A549 treated with CpdA at 1 μM for 4 hours (cell line): ENCODE measurements around the gene COX5A. TPM values are rescaled to one million over a fixed set of nuclear protein-coding genes. Genes with fewer than 3 reads are reported as not detected.

ENCODE experiments used
- total RNA-seq: library from RNA; stranded (reverse); fragments of 200-300 nt; extraction: Qiagen RNA extraction; gene quantifications from 5 replicates; pipeline ENCODE4 v1.2.3, GENCODE V29; 2022; ENCODE audit warnings: low read depth

COX5A gene
- total RNA-seq = 459 to 606 TPM (median 556 TPM) in 5 replicates

GRCh38 chr15:74937590-74938371 lies at the start of gene COX5A:
TSS of gene COX5A (minus strand) at chr15:74938073. CDS start at chr15:74938014, 59 bp downstream.

GRCh38 chr15:74956648-74957475 lies 19.0 kb upstream of the COX5A start, which contains the start of gene RPP25:
TSS of gene RPP25 (minus strand) at chr15:74956772. CDS start at chr15:74956583, 189 bp downstream.

GRCh38 chr15:74906450-74907162 lies 31.3 kb downstream of the COX5A start, which contains the start of gene FAM219B:
TSS of gene FAM219B (minus strand) at chr15:74906851. CDS start at chr15:74906800, 51 bp downstream.

GRCh38 chr15:74889883-74890664 lies 47.8 kb downstream of the COX5A start, which contains the start of gene MPI:
TSS of gene MPI (plus strand) at chr15:74890042. CDS start at chr15:74890074, 32 bp downstream.

GRCh38 chr15:74873036-74873755 lies 64.7 kb downstream of the COX5A start, which contains the start of gene SCAMP2:
TSS of gene SCAMP2 (minus strand) at chr15:74873365. CDS start at chr15:74873255, 110 bp downstream.

Other genes starting within 250 kb of the COX5A start
- gene EDC3, start 242.0 kb downstream of the COX5A start, total RNA-seq = 18.5 to 24.0 TPM (median 19.8 TPM) in 5 replicates
- gene CYP1A1, start 212.5 kb downstream of the COX5A start, total RNA-seq = 1.1 to 2.1 TPM (median 2.0 TPM) in 5 replicates
- gene CYP1A2, start 189.2 kb downstream of the COX5A start, total RNA-seq = not detected in 5 replicates
- 57.6 to 72.3 TPM (median 65.0 TPM) in 5 replicates for gene CSK, start 156.0 kb downstream of the COX5A start, total RNA-seq
- gene LMAN1L, start 125.2 kb downstream of the COX5A start, total RNA-seq = not detected in 5 replicates
- not detected in 5 replicates for gene CPLX3, start 111.4 kb downstream of the COX5A start, total RNA-seq
- gene ULK3, start 94.9 kb downstream of the COX5A start, total RNA-seq = 30.7 to 46.1 TPM (median 35.7 TPM) in 5 replicates
- gene SCAMP2, start 64.7 kb downstream of the COX5A start, total RNA-seq = 57.1 to 68.8 TPM (median 66.9 TPM) in 5 replicates
- 27.0 to 35.8 TPM (median 34.1 TPM) in 5 replicates for gene MPI, start 48.0 kb downstream of the COX5A start, total RNA-seq
- 32.6 to 36.5 TPM (median 33.6 TPM) in 5 replicates for gene FAM219B, start 31.2 kb downstream of the COX5A start, total RNA-seq
- 18.9 to 28.8 TPM (median 27.3 TPM) in 5 replicates for gene RPP25, start 18.7 kb upstream of the COX5A start, total RNA-seq
- 13.8 to 15.2 TPM (median 14.6 TPM) in 5 replicates for gene SCAMP5, start 57.5 kb upstream of the COX5A start, total RNA-seq
- gene PPCDC, start 85.5 kb upstream of the COX5A start, total RNA-seq = 16.9 to 21.9 TPM (median 18.6 TPM) in 5 replicates